Brain microvascular endothelial cell (primary cell): ENCODE data around the gene DNAL4.

Experiments used
- DNase-seq: peaks from one replicate; pipeline ENCODE4 v3.0.0-alpha.2; 2020
- H3K27ac ChIP-seq: fragments of 250-450 bp; sonication (Bioruptor Pico); 2 replicates; pipeline ENCODE4 v1.5.1; 2020; ENCODE audit warnings: mild to moderate bottlenecking, moderate library complexity
- H3K27me3 ChIP-seq: fragments of 250-450 bp; sonication (Bioruptor Pico); replicated peaks from 2 replicates; pipeline ENCODE4 v1.5.1; 2020; ENCODE audit warnings: mild to moderate bottlenecking
- H3K36me3 ChIP-seq: fragments of 250-450 bp; sonication (Bioruptor Pico); replicated peaks from 2 replicates; pipeline ENCODE4 v1.5.1; 2020; ENCODE audit warnings: mild to moderate bottlenecking
- H3K4me3 ChIP-seq: 2 replicates; pipeline ENCODE4 v1.5.1; 2011; ENCODE audit warnings: low read depth, mild to moderate bottlenecking, control low read depth, low read length, moderate library complexity
- in situ Hi-C: cut with HindIII; loops from 2 replicates; pipeline ENCODE4 v1.10.0; 2017; ENCODE audit warnings: low sequenced_read_pairs, low pct_ligation_motif_present
- TF ChIP-seq, protein P1 (sequence below): IDR thresholded peaks from 2 replicates; pipeline ENCODE4 v1.5.1; 2011; ENCODE audit warnings: low read depth, mild to moderate bottlenecking, moderate library complexity, low read length, control low read depth, inconsistent platforms; ENCODE audit errors: missing control alignments

The DNAL4 gene

DNA sequence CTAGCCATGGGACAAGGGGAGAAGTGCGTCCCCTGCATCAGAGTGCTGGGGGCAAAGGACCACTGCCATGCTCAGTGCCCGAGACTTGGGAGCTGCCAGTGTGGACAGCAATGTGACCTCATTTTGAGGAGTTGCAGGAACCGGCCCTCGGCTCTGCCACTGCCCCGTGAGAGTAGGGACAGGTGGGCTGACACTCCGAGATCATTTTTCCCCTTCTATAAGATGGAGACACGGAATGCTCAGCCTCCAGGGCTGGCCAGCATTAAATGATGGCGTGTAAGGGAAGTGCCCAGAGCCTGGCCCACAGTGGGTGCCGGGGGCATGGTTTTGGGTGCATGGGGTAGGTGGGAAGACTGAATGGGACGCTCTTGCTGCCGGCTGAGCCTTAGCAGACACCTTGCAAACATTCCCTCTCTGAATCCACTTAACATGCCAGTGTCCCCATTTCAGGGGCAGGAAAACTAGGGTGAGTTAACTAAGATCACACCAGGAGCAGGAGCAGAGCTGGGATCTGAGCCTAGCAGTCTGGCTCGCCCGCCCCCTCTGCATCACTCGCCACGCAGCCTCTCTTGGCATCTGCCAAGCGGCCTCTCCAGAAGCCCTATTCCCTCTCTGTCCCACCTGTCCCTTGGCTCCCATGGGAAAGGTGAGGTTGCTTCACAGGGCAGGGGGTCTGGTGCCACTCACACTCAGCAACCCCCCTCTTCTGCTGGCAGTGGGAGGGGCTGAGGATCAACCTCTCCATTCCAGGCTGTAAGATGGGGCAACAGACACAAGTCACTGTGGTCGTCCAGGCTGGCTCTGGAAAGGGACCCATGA lies 36.3 kb upstream of the DNAL4 start:
- Histone ChIP-seq H3K27ac (no peak overlapping the region), H3K4me3 (no peak overlapping the region), H3K36me3 (no peaks in the 10 kb centered on the region), H3K27me3 (no peaks in the 10 kb centered on the region)
- TF ChIP-seq, protein P1, sequence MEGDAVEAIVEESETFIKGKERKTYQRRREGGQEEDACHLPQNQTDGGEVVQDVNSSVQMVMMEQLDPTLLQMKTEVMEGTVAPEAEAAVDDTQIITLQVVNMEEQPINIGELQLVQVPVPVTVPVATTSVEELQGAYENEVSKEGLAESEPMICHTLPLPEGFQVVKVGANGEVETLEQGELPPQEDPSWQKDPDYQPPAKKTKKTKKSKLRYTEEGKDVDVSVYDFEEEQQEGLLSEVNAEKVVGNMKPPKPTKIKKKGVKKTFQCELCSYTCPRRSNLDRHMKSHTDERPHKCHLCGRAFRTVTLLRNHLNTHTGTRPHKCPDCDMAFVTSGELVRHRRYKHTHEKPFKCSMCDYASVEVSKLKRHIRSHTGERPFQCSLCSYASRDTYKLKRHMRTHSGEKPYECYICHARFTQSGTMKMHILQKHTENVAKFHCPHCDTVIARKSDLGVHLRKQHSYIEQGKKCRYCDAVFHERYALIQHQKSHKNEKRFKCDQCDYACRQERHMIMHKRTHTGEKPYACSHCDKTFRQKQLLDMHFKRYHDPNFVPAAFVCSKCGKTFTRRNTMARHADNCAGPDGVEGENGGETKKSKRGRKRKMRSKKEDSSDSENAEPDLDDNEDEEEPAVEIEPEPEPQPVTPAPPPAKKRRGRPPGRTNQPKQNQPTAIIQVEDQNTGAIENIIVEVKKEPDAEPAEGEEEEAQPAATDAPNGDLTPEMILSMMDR: no peak
- in situ Hi-C loops: no loop called here
- no peak for DNase-seq

DNA sequence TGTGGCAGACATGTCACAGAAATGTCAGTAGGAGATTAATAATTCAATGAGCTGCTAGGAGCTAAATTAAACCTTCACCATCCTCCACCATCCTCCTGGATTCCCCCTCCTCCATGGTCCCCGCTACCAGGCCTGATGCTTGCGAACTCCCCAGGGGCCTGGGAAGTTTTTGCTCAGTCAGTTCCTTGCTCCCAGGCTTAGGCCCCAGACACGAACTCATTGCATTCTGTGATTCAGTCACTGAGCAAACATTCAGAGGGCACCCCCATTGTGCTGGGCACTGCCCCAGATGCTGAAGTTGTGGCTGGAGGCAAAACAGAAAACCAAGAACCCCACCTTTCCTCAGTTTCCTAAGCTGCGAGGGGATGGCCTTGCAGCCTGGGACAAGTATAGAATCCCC lies 35.5 kb upstream of the DNAL4 start:
- Histone ChIP-seq H3K27me3 (no peaks in the 10 kb centered on the region), H3K36me3 (no peaks in the 10 kb centered on the region), H3K4me3 (no peak overlapping the region), H3K27ac (no peak overlapping the region)
- no peak for DNase-seq
- in situ Hi-C loops: no loop called here
- TF ChIP-seq, protein P1: no peak

DNA sequence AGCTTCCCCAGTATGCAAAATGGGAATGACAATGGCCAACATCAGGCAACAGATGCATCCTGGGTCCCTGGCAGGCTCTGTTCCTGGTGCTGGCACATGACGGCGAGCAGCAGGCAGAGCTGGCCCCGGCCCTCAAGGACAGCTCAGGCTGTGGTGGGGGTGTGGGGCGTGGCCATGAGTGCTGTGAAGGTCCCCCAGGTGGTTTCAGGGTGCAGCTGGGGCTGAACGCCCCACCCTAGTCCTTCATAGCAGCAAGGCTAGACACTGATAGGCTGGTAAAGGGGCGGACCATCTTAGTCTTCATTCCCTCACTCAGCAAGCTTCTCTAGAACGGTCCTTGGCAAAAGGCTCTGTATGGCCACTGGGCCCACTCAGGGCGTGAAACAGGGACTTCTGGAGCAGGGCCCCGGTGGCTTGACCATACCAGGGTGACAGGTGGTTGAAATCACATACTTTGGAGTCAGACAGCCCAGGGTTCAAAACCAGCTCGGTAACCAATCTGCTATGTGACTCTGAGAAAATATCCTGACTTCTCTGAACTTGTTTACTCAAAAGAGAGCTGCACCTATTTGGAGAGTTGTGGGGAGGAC lies 34.8 kb upstream of the DNAL4 start:
- Histone ChIP-seq H3K27ac (no peak overlapping the region), H3K4me3 (no peak overlapping the region), H3K36me3 (no peaks in the 10 kb centered on the region), H3K27me3 (no peaks in the 10 kb centered on the region)
- in situ Hi-C loops: no loop called here
- DNase-seq: no peak
- TF ChIP-seq, protein P1: no peak

- H3K36me3 ChIP-seq: no peaks in the 10 kb centered on the region
- no peaks in the 10 kb centered on the region for H3K27me3 ChIP-seq
- no peak overlapping the region for H3K4me3 ChIP-seq
- TF ChIP-seq, protein P1: no peak
- no peak for DNase-seq
- in situ Hi-C loops: no loop called here
- no peak overlapping the region for H3K27ac ChIP-seq
Observed at GRCh38 chr22:38828191-38828590, 34.2 kb upstream of the DNAL4 start.

GRCh38 chr22:38827510-38827909 lies 33.6 kb upstream of the DNAL4 start:
- no peak overlapping the region for H3K4me3 ChIP-seq
- in situ Hi-C loops: no loop called here
- no peaks in the 10 kb centered on the region for H3K27me3 ChIP-seq
- no peak overlapping the region for H3K27ac ChIP-seq
- H3K36me3 ChIP-seq: no peaks in the 10 kb centered on the region
- TF ChIP-seq, protein P1: no peak
- no peak for DNase-seq
